HEK293 (cell line): ENCODE measurements around the gene AMPD2.

ENCODE experiments used
- SCRT1 ChIP-seq: fragments of 450-650 bp; formaldehyde crosslinking; IDR thresholded peaks from 2 replicates; pipeline ENCODE4 v1.5.1; 2016; ENCODE audit warnings: missing biosample characterization, missing genetic modification characterization, borderline replicate concordance
- ZBTB17 ChIP-seq: fragments of 450-650 bp; formaldehyde crosslinking; IDR thresholded peaks from 2 replicates; pipeline ENCODE4 v1.5.1; 2016; ENCODE audit warnings: missing biosample characterization, missing genetic modification characterization
- ZNF169 ChIP-seq: fragments of 450-650 bp; formaldehyde crosslinking; IDR thresholded peaks from 2 replicates; pipeline ENCODE4 v1.5.1; 2016; ENCODE audit warnings: missing biosample characterization, missing genetic modification characterization
- ZNF585B ChIP-seq: fragments of 450-650 bp; formaldehyde crosslinking; IDR thresholded peaks from 2 replicates; pipeline ENCODE4 v1.5.1; 2016; ENCODE audit warnings: missing biosample characterization, missing genetic modification characterization
- ZNF701 ChIP-seq: fragments of 450-650 bp; formaldehyde crosslinking; IDR thresholded peaks from 2 replicates; pipeline ENCODE4 v1.5.1; 2016; ENCODE audit warnings: missing biosample characterization, missing genetic modification characterization
- ZNF843 ChIP-seq: fragments of 450-650 bp; formaldehyde crosslinking; IDR thresholded peaks from 2 replicates; pipeline ENCODE4 v1.5.1; 2016; ENCODE audit warnings: missing biosample characterization, missing genetic modification characterization
- TF ChIP-seq, protein P1 (sequence below): fragments of 450-650 bp; formaldehyde crosslinking; IDR thresholded peaks from 2 replicates; pipeline ENCODE4 v1.5.1; 2016; ENCODE audit warnings: missing biosample characterization, missing genetic modification characterization
- TF ChIP-seq, protein P2 (sequence below): fragments of 450-650 bp; formaldehyde crosslinking; IDR thresholded peaks from 2 replicates; pipeline ENCODE4 v1.5.1; 2016; ENCODE audit warnings: missing biosample characterization, missing genetic modification characterization
- TF ChIP-seq, protein P3 (sequence below): fragments of 450-650 bp; formaldehyde crosslinking; IDR thresholded peaks from 2 replicates; pipeline ENCODE4 v1.5.1; 2016; ENCODE audit warnings: missing biosample characterization, missing genetic modification characterization, borderline replicate concordance
- TF ChIP-seq, protein P4 (sequence below): fragments of 450-650 bp; formaldehyde crosslinking; IDR thresholded peaks from 2 replicates; pipeline ENCODE4 v1.5.1; 2017; ENCODE audit warnings: missing biosample characterization, missing genetic modification characterization
- TF ChIP-seq, protein P5 (sequence below): fragments of 450-650 bp; formaldehyde crosslinking; IDR thresholded peaks from 2 replicates; pipeline ENCODE4 v1.5.1; 2016; ENCODE audit warnings: missing biosample characterization, missing genetic modification characterization
- TF ChIP-seq, protein P6 (sequence below): fragments of 450-650 bp; formaldehyde crosslinking; conservative IDR thresholded peaks from 2 replicates; pipeline ENCODE4 v1.5.1; 2016; ENCODE audit warnings: low read depth, missing biosample characterization, missing genetic modification characterization
- TF ChIP-seq, protein P7 (sequence below): IDR thresholded peaks from 2 replicates; pipeline ENCODE4 v1.6.1; 2011; ENCODE audit warnings: mild to moderate bottlenecking, low read depth, low read length, borderline replicate concordance
- TF ChIP-seq, protein P8 (sequence below): fragments of 450-650 bp; formaldehyde crosslinking; IDR thresholded peaks from 2 replicates; pipeline ENCODE4 v1.5.1; 2016; ENCODE audit warnings: missing biosample characterization, missing genetic modification characterization
- TF ChIP-seq, protein P9 (sequence below): fragments of 450-650 bp; formaldehyde crosslinking; IDR thresholded peaks from 2 replicates; pipeline ENCODE4 v1.5.1; 2016; ENCODE audit warnings: missing biosample characterization, missing genetic modification characterization, low read depth

The AMPD2 gene

DNA sequence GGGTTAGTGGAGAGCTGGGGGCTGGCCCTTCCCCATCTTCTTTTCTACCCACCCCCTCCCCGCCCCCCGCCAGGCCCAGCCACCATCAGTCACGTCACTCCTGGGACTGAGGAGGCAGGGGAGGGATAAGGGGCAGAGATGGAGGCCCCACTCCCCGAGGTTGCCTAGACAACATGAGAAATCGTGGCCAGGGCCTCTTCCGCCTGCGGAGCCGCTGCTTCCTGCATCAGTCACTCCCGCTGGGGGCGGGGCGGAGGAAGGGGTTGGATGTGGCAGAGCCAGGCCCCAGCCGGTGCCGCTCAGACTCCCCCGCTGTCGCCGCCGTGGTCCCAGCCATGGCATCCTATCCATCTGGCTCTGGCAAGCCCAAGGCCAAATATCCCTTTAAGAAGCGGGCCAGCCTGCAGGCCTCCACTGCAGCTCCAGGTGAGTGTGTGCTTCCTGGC is 1.2 kb downstream of the AMPD2 start (continued):
- TF ChIP-seq, protein P1, sequence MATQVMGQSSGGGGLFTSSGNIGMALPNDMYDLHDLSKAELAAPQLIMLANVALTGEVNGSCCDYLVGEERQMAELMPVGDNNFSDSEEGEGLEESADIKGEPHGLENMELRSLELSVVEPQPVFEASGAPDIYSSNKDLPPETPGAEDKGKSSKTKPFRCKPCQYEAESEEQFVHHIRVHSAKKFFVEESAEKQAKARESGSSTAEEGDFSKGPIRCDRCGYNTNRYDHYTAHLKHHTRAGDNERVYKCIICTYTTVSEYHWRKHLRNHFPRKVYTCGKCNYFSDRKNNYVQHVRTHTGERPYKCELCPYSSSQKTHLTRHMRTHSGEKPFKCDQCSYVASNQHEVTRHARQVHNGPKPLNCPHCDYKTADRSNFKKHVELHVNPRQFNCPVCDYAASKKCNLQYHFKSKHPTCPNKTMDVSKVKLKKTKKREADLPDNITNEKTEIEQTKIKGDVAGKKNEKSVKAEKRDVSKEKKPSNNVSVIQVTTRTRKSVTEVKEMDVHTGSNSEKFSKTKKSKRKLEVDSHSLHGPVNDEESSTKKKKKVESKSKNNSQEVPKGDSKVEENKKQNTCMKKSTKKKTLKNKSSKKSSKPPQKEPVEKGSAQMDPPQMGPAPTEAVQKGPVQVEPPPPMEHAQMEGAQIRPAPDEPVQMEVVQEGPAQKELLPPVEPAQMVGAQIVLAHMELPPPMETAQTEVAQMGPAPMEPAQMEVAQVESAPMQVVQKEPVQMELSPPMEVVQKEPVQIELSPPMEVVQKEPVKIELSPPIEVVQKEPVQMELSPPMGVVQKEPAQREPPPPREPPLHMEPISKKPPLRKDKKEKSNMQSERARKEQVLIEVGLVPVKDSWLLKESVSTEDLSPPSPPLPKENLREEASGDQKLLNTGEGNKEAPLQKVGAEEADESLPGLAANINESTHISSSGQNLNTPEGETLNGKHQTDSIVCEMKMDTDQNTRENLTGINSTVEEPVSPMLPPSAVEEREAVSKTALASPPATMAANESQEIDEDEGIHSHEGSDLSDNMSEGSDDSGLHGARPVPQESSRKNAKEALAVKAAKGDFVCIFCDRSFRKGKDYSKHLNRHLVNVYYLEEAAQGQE (tag by site-specific recombination) = no peak
- TF ChIP-seq ZNF843 (tag by site-specific recombination) (no peak), ZNF701 (tag by site-specific recombination) (no peak), SCRT1 (no peak), ZBTB17 (tag by site-specific recombination) (peak; percentile 39; the same call in 1 of the 2 replicates), ZNF169 (tag by site-specific recombination) (no peak), ZNF585B (tag by site-specific recombination) (no peak)
- TF ChIP-seq, protein P2, sequence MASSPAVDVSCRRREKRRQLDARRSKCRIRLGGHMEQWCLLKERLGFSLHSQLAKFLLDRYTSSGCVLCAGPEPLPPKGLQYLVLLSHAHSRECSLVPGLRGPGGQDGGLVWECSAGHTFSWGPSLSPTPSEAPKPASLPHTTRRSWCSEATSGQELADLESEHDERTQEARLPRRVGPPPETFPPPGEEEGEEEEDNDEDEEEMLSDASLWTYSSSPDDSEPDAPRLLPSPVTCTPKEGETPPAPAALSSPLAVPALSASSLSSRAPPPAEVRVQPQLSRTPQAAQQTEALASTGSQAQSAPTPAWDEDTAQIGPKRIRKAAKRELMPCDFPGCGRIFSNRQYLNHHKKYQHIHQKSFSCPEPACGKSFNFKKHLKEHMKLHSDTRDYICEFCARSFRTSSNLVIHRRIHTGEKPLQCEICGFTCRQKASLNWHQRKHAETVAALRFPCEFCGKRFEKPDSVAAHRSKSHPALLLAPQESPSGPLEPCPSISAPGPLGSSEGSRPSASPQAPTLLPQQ (tag by site-specific recombination) = peak; percentile 75
- TF ChIP-seq, protein P3, sequence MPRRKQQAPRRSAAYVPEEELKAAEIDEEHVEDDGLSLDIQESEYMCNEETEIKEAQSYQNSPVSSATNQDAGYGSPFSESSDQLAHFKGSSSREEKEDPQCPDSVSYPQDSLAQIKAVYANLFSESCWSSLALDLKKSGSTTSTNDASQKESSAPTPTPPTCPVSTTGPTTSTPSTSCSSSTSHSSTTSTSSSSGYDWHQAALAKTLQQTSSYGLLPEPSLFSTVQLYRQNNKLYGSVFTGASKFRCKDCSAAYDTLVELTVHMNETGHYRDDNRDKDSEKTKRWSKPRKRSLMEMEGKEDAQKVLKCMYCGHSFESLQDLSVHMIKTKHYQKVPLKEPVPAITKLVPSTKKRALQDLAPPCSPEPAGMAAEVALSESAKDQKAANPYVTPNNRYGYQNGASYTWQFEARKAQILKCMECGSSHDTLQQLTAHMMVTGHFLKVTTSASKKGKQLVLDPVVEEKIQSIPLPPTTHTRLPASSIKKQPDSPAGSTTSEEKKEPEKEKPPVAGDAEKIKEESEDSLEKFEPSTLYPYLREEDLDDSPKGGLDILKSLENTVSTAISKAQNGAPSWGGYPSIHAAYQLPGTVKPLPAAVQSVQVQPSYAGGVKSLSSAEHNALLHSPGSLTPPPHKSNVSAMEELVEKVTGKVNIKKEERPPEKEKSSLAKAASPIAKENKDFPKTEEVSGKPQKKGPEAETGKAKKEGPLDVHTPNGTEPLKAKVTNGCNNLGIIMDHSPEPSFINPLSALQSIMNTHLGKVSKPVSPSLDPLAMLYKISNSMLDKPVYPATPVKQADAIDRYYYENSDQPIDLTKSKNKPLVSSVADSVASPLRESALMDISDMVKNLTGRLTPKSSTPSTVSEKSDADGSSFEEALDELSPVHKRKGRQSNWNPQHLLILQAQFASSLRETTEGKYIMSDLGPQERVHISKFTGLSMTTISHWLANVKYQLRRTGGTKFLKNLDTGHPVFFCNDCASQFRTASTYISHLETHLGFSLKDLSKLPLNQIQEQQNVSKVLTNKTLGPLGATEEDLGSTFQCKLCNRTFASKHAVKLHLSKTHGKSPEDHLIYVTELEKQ (tag by site-specific recombination) = no peak
- TF ChIP-seq, protein P4, sequence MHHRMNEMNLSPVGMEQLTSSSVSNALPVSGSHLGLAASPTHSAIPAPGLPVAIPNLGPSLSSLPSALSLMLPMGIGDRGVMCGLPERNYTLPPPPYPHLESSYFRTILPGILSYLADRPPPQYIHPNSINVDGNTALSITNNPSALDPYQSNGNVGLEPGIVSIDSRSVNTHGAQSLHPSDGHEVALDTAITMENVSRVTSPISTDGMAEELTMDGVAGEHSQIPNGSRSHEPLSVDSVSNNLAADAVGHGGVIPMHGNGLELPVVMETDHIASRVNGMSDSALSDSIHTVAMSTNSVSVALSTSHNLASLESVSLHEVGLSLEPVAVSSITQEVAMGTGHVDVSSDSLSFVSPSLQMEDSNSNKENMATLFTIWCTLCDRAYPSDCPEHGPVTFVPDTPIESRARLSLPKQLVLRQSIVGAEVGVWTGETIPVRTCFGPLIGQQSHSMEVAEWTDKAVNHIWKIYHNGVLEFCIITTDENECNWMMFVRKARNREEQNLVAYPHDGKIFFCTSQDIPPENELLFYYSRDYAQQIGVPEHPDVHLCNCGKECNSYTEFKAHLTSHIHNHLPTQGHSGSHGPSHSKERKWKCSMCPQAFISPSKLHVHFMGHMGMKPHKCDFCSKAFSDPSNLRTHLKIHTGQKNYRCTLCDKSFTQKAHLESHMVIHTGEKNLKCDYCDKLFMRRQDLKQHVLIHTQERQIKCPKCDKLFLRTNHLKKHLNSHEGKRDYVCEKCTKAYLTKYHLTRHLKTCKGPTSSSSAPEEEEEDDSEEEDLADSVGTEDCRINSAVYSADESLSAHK (tag by site-specific recombination) = no peak
- TF ChIP-seq, protein P5, sequence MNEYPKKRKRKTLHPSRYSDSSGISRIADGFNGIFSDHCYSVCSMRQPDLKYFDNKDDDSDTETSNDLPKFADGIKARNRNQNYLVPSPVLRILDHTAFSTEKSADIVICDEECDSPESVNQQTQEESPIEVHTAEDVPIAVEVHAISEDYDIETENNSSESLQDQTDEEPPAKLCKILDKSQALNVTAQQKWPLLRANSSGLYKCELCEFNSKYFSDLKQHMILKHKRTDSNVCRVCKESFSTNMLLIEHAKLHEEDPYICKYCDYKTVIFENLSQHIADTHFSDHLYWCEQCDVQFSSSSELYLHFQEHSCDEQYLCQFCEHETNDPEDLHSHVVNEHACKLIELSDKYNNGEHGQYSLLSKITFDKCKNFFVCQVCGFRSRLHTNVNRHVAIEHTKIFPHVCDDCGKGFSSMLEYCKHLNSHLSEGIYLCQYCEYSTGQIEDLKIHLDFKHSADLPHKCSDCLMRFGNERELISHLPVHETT (tag by site-specific recombination) = no peak
- TF ChIP-seq, protein P6, sequence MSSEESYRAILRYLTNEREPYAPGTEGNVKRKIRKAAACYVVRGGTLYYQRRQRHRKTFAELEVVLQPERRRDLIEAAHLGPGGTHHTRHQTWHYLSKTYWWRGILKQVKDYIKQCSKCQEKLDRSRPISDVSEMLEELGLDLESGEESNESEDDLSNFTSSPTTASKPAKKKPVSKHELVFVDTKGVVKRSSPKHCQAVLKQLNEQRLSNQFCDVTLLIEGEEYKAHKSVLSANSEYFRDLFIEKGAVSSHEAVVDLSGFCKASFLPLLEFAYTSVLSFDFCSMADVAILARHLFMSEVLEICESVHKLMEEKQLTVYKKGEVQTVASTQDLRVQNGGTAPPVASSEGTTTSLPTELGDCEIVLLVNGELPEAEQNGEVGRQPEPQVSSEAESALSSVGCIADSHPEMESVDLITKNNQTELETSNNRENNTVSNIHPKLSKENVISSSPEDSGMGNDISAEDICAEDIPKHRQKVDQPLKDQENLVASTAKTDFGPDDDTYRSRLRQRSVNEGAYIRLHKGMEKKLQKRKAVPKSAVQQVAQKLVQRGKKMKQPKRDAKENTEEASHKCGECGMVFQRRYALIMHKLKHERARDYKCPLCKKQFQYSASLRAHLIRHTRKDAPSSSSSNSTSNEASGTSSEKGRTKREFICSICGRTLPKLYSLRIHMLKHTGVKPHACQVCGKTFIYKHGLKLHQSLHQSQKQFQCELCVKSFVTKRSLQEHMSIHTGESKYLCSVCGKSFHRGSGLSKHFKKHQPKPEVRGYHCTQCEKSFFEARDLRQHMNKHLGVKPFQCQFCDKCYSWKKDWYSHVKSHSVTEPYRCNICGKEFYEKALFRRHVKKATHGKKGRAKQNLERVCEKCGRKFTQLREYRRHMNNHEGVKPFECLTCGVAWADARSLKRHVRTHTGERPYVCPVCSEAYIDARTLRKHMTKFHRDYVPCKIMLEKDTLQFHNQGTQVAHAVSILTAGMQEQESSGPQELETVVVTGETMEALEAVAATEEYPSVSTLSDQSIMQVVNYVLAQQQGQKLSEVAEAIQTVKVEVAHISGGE (tag by site-specific recombination) = 0 out of 2 replicates have a peak, but pooled peaks have one; percentile 50
- TF ChIP-seq, protein P7, sequence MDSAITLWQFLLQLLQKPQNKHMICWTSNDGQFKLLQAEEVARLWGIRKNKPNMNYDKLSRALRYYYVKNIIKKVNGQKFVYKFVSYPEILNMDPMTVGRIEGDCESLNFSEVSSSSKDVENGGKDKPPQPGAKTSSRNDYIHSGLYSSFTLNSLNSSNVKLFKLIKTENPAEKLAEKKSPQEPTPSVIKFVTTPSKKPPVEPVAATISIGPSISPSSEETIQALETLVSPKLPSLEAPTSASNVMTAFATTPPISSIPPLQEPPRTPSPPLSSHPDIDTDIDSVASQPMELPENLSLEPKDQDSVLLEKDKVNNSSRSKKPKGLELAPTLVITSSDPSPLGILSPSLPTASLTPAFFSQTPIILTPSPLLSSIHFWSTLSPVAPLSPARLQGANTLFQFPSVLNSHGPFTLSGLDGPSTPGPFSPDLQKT = no peak
- TF ChIP-seq, protein P8, sequence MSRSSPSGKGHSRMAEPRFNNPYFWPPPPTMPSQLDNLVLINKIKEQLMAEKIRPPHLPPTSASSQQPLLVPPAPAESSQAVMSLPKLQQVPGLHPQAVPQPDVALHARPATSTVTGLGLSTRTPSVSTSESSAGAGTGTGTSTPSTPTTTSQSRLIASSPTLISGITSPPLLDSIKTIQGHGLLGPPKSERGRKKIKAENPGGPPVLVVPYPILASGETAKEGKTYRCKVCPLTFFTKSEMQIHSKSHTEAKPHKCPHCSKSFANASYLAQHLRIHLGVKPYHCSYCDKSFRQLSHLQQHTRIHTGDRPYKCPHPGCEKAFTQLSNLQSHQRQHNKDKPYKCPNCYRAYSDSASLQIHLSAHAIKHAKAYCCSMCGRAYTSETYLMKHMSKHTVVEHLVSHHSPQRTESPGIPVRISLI = no peak
- TF ChIP-seq, protein P9, sequence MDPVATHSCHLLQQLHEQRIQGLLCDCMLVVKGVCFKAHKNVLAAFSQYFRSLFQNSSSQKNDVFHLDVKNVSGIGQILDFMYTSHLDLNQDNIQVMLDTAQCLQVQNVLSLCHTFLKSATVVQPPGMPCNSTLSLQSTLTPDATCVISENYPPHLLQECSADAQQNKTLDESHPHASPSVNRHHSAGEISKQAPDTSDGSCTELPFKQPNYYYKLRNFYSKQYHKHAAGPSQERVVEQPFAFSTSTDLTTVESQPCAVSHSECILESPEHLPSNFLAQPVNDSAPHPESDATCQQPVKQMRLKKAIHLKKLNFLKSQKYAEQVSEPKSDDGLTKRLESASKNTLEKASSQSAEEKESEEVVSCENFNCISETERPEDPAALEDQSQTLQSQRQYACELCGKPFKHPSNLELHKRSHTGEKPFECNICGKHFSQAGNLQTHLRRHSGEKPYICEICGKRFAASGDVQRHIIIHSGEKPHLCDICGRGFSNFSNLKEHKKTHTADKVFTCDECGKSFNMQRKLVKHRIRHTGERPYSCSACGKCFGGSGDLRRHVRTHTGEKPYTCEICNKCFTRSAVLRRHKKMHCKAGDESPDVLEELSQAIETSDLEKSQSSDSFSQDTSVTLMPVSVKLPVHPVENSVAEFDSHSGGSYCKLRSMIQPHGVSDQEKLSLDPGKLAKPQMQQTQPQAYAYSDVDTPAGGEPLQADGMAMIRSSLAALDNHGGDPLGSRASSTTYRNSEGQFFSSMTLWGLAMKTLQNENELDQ (tag by site-specific recombination) = no peak
